HEK293 (cell line): ENCODE data around the gene ZSCAN22.

Experiments
- SETDB1 ChIP-seq: IDR thresholded peaks from one replicate; pipeline ENCODE4 v1.6.1; 2017; ENCODE audit warnings: mild to moderate bottlenecking, low read length, moderate library complexity, mixed read lengths; ENCODE audit not compliant: insufficient read length
- ZNF175 ChIP-seq: fragments of 450-650 bp; formaldehyde crosslinking; IDR thresholded peaks from 2 replicates; pipeline ENCODE4 v1.5.1; 2016; ENCODE audit warnings: missing biosample characterization, missing genetic modification characterization
- ZNF274 ChIP-seq, 2 experiments: fragments of 200-500 bp in 1 of 2; fragments of 450-650 bp in 1 of 2; sonication (Bioruptor generic) in 1 of 2; formaldehyde crosslinking in 1 of 2; IDR thresholded peaks; 2 replicates each; pipeline versions ENCODE4 v1.5.1 to v1.6.1; 2014 to 2016; ENCODE audit warnings: borderline replicate concordance in 1 of 2, inconsistent platforms in 1 of 2, low read length in 1 of 2, missing biosample characterization in 1 of 2, missing genetic modification characterization in 1 of 2
- ZNF423 ChIP-seq: fragments of 450-650 bp; formaldehyde crosslinking; IDR thresholded peaks from 2 replicates; pipeline ENCODE4 v1.5.1; 2016; ENCODE audit warnings: missing biosample characterization, missing genetic modification characterization
- ZSCAN23 ChIP-seq: fragments of 450-650 bp; formaldehyde crosslinking; IDR thresholded peaks from 2 replicates; pipeline ENCODE4 v1.5.1; 2016; ENCODE audit warnings: missing biosample characterization, missing genetic modification characterization
- TF ChIP-seq, protein P1 (sequence below): fragments of 450-650 bp; formaldehyde crosslinking; IDR thresholded peaks from 2 replicates; pipeline ENCODE4 v1.5.1; 2016; ENCODE audit warnings: missing biosample characterization, missing genetic modification characterization
- TF ChIP-seq, protein P2 (sequence below): fragments of 450-650 bp; formaldehyde crosslinking; conservative IDR thresholded peaks from 2 replicates; pipeline ENCODE4 v1.5.1; 2016; ENCODE audit warnings: low read depth, missing biosample characterization, missing genetic modification characterization

DNA sequence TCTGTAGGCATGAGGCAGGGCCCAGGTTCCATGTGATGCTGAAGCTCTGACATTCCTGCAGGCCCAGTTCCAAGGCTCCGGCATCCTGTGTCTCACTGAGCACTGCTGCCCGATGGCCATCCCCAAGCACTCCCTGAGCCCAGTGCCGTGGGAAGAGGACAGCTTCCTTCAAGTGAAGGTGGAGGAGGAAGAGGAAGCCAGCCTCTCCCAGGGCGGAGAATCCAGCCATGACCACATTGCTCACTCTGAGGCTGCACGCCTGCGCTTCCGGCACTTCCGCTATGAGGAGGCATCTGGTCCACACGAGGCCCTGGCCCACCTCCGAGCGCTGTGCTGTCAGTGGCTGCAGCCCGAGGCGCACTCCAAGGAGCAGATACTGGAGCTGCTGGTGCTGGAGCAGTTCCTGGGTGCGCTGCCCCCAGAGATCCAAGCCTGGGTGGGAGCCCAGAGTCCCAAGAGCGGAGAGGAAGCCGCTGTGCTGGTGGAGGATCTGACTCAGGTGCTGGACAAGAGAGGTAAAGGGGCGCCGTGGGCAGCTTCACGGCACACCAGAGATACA lies 8.0 kb downstream of the ZSCAN22 start:
- TF ChIP-seq SETDB1 (no peak), ZNF175 (tag by site-specific recombination) (no peak), ZNF423 (no peak), ZNF274 (IDR thresholded peaks at IDR 0.05; ENCODE audit: low read length) (no peak), ZNF274 (tag by site-specific recombination; IDR thresholded peaks at IDR 0.05; ENCODE audit: borderline replicate concordance) (no peak), ZSCAN23 (tag by site-specific recombination) (no peak)
- TF ChIP-seq, protein P1, sequence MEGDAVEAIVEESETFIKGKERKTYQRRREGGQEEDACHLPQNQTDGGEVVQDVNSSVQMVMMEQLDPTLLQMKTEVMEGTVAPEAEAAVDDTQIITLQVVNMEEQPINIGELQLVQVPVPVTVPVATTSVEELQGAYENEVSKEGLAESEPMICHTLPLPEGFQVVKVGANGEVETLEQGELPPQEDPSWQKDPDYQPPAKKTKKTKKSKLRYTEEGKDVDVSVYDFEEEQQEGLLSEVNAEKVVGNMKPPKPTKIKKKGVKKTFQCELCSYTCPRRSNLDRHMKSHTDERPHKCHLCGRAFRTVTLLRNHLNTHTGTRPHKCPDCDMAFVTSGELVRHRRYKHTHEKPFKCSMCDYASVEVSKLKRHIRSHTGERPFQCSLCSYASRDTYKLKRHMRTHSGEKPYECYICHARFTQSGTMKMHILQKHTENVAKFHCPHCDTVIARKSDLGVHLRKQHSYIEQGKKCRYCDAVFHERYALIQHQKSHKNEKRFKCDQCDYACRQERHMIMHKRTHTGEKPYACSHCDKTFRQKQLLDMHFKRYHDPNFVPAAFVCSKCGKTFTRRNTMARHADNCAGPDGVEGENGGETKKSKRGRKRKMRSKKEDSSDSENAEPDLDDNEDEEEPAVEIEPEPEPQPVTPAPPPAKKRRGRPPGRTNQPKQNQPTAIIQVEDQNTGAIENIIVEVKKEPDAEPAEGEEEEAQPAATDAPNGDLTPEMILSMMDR (tag by site-specific recombination) = no peak
- TF ChIP-seq, protein P2, sequence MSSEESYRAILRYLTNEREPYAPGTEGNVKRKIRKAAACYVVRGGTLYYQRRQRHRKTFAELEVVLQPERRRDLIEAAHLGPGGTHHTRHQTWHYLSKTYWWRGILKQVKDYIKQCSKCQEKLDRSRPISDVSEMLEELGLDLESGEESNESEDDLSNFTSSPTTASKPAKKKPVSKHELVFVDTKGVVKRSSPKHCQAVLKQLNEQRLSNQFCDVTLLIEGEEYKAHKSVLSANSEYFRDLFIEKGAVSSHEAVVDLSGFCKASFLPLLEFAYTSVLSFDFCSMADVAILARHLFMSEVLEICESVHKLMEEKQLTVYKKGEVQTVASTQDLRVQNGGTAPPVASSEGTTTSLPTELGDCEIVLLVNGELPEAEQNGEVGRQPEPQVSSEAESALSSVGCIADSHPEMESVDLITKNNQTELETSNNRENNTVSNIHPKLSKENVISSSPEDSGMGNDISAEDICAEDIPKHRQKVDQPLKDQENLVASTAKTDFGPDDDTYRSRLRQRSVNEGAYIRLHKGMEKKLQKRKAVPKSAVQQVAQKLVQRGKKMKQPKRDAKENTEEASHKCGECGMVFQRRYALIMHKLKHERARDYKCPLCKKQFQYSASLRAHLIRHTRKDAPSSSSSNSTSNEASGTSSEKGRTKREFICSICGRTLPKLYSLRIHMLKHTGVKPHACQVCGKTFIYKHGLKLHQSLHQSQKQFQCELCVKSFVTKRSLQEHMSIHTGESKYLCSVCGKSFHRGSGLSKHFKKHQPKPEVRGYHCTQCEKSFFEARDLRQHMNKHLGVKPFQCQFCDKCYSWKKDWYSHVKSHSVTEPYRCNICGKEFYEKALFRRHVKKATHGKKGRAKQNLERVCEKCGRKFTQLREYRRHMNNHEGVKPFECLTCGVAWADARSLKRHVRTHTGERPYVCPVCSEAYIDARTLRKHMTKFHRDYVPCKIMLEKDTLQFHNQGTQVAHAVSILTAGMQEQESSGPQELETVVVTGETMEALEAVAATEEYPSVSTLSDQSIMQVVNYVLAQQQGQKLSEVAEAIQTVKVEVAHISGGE = no peak
